Measurements from ENCODE around the gene ANKS1B.

ANKS1B gene

DNA sequence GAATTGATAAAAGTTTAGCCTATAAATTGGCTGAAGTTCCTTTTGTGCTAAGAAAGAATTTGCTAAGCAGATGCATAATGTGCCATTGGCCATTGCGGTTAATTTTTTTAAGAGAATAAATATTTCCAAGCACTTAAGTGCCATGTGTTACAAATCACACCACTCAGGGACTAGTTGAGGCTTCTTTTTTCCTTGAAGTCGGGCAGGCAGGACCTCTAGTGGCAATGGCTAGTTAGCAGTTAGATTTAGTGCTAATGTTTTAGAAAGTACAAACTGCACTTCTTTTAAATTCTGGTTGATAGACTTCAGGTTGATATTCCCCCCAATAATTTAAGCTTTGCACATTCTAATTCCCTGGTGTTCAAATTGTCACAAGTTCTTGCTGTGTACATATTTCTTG lies 1045.4 kb downstream of the ANKS1B start:
- in situ Hi-C loops (cut with MboI; ENCODE audit: low sequenced_read_pairs, unreplicated experiment) = no loop called here
- DNase-seq (ENCODE audit: low spot score) = no peak
- TF ChIP-seq, protein P1, sequence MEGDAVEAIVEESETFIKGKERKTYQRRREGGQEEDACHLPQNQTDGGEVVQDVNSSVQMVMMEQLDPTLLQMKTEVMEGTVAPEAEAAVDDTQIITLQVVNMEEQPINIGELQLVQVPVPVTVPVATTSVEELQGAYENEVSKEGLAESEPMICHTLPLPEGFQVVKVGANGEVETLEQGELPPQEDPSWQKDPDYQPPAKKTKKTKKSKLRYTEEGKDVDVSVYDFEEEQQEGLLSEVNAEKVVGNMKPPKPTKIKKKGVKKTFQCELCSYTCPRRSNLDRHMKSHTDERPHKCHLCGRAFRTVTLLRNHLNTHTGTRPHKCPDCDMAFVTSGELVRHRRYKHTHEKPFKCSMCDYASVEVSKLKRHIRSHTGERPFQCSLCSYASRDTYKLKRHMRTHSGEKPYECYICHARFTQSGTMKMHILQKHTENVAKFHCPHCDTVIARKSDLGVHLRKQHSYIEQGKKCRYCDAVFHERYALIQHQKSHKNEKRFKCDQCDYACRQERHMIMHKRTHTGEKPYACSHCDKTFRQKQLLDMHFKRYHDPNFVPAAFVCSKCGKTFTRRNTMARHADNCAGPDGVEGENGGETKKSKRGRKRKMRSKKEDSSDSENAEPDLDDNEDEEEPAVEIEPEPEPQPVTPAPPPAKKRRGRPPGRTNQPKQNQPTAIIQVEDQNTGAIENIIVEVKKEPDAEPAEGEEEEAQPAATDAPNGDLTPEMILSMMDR (IDR thresholded peaks at IDR 0.05; ENCODE audit: borderline replicate concordance, control extremely low read depth, extremely low read depth, insufficient read depth, missing control alignments) = no peak

- DNase-seq (ENCODE audit: low spot score) = no peak
- TF ChIP-seq, protein P1 (IDR thresholded peaks at IDR 0.05; ENCODE audit: borderline replicate concordance, control extremely low read depth, extremely low read depth, insufficient read depth, missing control alignments) = no peak
- in situ Hi-C loops (cut with MboI; ENCODE audit: low sequenced_read_pairs, unreplicated experiment) = no loop called here
Measured at GRCh38 chr12:98935847-98936246, 1048.9 kb downstream of the ANKS1B start.

GRCh38 chr12:98922871-98923270 lies 1061.9 kb downstream of the ANKS1B start:
- TF ChIP-seq, protein P1 (IDR thresholded peaks at IDR 0.05; ENCODE audit: borderline replicate concordance, control extremely low read depth, extremely low read depth, insufficient read depth, missing control alignments) = no peak
- DNase-seq (ENCODE audit: low spot score) = no peak
- in situ Hi-C loops (cut with MboI; ENCODE audit: low sequenced_read_pairs, unreplicated experiment) = no loop called here

GRCh38 chr12:98918176-98918863 lies 1066.4 kb downstream of the ANKS1B start:
- TF ChIP-seq, protein P1 (IDR thresholded peaks at IDR 0.05; ENCODE audit: borderline replicate concordance, control extremely low read depth, extremely low read depth, insufficient read depth, missing control alignments) = no peak
- in situ Hi-C loops (cut with MboI; ENCODE audit: low sequenced_read_pairs, unreplicated experiment) = no loop called here
- no peak for DNase-seq (ENCODE audit: low spot score)

DNA sequence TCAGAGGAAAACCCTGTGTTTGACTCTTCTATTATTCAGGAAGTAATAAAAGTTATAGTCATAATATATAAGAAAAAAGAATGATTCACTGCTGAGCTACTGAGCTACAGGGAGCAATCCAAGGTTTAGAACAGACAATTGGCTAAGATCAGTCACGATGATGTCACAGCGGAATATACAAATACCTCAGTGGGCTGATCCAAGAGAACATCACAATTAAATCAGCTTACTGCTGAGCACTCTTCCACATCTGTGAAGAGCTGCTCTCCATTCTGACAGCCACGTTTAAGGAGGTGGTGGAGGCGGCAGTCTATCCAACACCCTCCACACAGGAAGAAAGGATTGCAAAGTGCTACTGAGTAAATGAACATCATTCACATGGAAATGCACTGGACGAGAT lies 1068.6 kb downstream of the ANKS1B start:
- in situ Hi-C loops (cut with MboI; ENCODE audit: low sequenced_read_pairs, unreplicated experiment) = no loop called here
- TF ChIP-seq, protein P1 (IDR thresholded peaks at IDR 0.05; ENCODE audit: borderline replicate concordance, control extremely low read depth, extremely low read depth, insufficient read depth, missing control alignments) = no peak
- DNase-seq (ENCODE audit: low spot score) = no peak

GRCh38 chr12:98912401-98912974 lies 1072.2 kb downstream of the ANKS1B start:
- in situ Hi-C loops (cut with MboI; ENCODE audit: low sequenced_read_pairs, unreplicated experiment) = no loop called here

More at GRCh38 chr12:98912401-98912974, 1072.2 kb downstream of the ANKS1B start:
- TF ChIP-seq, protein P1 (IDR thresholded peaks at IDR 0.05; ENCODE audit: borderline replicate concordance, control extremely low read depth, extremely low read depth, insufficient read depth, missing control alignments) = no peak
- DNase-seq (ENCODE audit: low spot score) = no peak

Data from GM13976 (cell line).